ENCODE results near the gene RACGAP1. TPM values are rescaled to one million over a fixed set of nuclear protein-coding genes. Genes with fewer than 3 reads are reported as not detected.

RACGAP1 gene
- total RNA-seq, 2 donors from 2014 or later, result 121 to 150 TPM

- peak overlapping the region; percentile 62 for H3K27ac Mint-ChIP-seq
- H3K36me3 Mint-ChIP-seq (ENCODE audit: insufficient read depth in 2 of 2), result no peaks in the 10 kb centered on the region
- peak overlapping the region; percentile 74 to 85 for H3K4me3 Mint-ChIP-seq
These were observed 79.2 kb downstream of the RACGAP1 start for GRCh38 chr12:49946086-49946485.

DNA sequence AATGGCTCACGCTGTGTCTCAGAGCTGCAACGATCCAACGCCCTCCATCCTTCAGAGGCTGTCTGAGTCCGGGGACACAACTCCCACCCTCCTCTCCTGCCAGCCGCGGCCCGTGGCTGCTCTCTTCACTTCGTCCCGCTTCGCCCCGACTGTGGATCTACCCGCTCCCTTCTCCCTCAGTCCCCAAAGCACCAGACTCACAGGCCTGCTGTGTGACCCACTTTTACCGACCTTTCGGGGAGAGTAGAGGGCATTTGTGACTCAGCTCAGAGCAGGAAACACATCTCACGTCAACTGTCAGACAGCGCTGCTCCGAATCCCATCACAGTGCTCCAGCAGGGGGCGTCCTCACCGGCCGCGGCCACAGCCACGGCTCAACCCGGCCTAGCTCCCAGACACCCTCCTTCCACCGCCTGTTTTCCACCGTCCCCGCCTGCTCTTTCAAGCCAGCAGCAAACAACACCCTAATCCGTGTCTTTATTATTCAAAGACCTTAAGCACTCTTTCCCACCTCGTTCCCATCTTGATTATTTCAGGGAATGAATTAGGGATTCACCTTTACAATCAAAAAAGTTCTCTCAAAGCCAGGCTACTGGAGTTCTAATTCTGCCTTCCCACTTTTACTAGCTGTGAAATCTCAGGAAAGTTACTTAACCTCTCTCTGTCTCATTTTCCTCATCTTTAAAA is 79.8 kb downstream of the RACGAP1 start:
- H3K36me3 Mint-ChIP-seq (ENCODE audit: insufficient read depth in 2 of 2), result no peaks in the 10 kb centered on the region
- peak; percentile 98 to 99 for ATAC-seq (replicated peaks in 1 of 2)

More at GRCh38 chr12:49946086-49946485, 79.2 kb downstream of the RACGAP1 start:
- peaks cover 23% of the 10 kb centered on the region for H3K4me1 Mint-ChIP-seq (ENCODE audit: low read depth)
- no peaks in the 10 kb centered on the region for H3K9me3 Mint-ChIP-seq
- ATAC-seq (replicated peaks in 1 of 2), result no peak
- no peaks in the 10 kb centered on the region for H3K27me3 Mint-ChIP-seq (ENCODE audit: low read depth)
- DNase-seq, result no peak

GRCh38 chr12:49944718-49945117 is 80.6 kb downstream of the RACGAP1 start:
- peak overlapping the region; percentile 62 for H3K27ac Mint-ChIP-seq

More for the DNA sequence above, 79.8 kb downstream of the RACGAP1 start:
- peak; percentile 91 to 94 for DNase-seq
- Mint-ChIP-seq H3K9me3 (no peaks in the 10 kb centered on the region), H3K27ac (peak overlapping the region; percentile 62), H3K27me3 (ENCODE audit: low read depth) (no peaks in the 10 kb centered on the region), H3K4me3 (peak overlapping the region; percentile 74 to 85), H3K4me1 (ENCODE audit: low read depth) (peaks cover 23% of the 10 kb centered on the region)

DNA sequence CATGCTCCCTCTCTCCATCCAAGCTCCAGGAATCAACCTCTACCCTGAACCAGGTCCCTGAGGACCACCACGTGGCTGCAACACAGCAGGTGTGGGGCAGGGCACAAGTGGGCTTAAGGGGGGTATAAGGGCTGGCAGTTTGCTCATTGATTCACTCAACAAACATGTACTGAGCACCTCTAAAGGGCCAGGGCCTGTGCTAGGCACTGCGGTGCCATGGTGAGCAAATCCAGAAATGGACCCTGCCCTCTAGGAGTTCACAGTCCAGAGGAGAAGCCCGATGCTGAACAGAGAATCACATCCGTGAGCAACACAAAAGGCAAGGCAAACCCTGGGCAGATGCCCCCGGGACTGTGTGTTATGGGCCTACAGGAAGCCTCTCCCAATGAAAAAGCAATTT is 81.2 kb downstream of the RACGAP1 start:
- Mint-ChIP-seq H3K27ac (no peak overlapping the region), H3K36me3 (ENCODE audit: insufficient read depth in 2 of 2) (no peaks in the 10 kb centered on the region), H3K9me3 (no peaks in the 10 kb centered on the region), H3K27me3 (ENCODE audit: low read depth) (no peaks in the 10 kb centered on the region), H3K4me1 (ENCODE audit: low read depth) (peaks cover 23% of the 10 kb centered on the region), H3K4me3 (no peak overlapping the region)
- DNase-seq, result no peak
- ATAC-seq (replicated peaks in 1 of 2), result no peak

More at GRCh38 chr12:49944718-49945117, 80.6 kb downstream of the RACGAP1 start:
- H3K4me1 Mint-ChIP-seq (ENCODE audit: low read depth), result peaks cover 23% of the 10 kb centered on the region
- ATAC-seq (replicated peaks in 1 of 2) (no peak), DNase-seq (no peak)
- H3K27me3 Mint-ChIP-seq (ENCODE audit: low read depth), result no peaks in the 10 kb centered on the region
- H3K4me3 Mint-ChIP-seq, result peak overlapping the region; percentile 74 to 85
- no peaks in the 10 kb centered on the region for H3K9me3 Mint-ChIP-seq
- no peaks in the 10 kb centered on the region for H3K36me3 Mint-ChIP-seq (ENCODE audit: insufficient read depth in 2 of 2)

GRCh38 chr12:49943625-49943960 is 81.7 kb downstream of the RACGAP1 start:
- H3K4me3 Mint-ChIP-seq, result no peak overlapping the region
- H3K36me3 Mint-ChIP-seq (ENCODE audit: insufficient read depth in 2 of 2), result no peaks in the 10 kb centered on the region
- H3K27ac Mint-ChIP-seq, result no peak overlapping the region
- peaks cover 23% of the 10 kb centered on the region for H3K4me1 Mint-ChIP-seq (ENCODE audit: low read depth)
- ATAC-seq (replicated peaks in 1 of 2) (no peak), DNase-seq (no peak)
- no peaks in the 10 kb centered on the region for H3K27me3 Mint-ChIP-seq (ENCODE audit: low read depth)
- H3K9me3 Mint-ChIP-seq, result no peaks in the 10 kb centered on the region

DNA sequence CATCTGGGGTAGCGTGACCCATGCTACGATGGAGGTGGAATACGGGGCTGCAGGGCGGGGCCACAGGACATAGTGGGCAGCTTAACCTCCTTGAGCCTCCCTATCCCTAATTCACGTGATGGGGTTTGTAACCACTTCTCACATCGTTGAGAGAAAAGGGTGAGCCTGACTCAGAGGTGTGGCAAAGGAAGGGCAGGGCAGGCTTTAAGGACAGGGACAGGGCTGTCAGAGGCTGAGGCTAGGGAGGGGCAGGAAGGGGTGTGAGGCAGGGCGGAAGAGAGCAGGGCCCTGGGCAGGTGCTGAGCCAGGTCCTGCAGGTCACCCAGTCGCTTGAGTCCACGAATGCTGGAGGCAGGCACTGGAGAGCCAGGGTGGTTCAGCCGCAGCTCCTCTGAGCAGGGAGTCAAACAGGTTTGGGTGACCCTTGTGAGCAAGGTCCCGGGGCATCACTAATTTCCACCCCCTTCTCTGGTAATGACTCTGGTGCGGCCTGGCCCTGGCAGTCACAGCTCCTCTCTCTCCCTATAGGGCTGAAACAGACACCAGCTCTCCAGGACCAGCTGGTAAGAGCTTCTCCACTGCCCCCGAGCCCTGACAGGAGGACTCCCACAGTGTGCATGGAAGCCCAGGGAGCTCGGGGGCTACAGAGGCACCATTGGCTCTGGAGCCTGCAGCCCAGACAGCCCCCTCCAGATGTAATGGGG is 82.2 kb downstream of the RACGAP1 start:
- no peaks in the 10 kb centered on the region for H3K36me3 Mint-ChIP-seq (ENCODE audit: insufficient read depth in 2 of 2)
- no peak overlapping the region for H3K27ac Mint-ChIP-seq
- DNase-seq, result no peak
- no peak for ATAC-seq (replicated peaks in 1 of 2)
- H3K9me3 Mint-ChIP-seq, result no peaks in the 10 kb centered on the region
- no peak overlapping the region for H3K4me3 Mint-ChIP-seq
- peaks cover 23% of the 10 kb centered on the region for H3K4me1 Mint-ChIP-seq (ENCODE audit: low read depth)
- no peaks in the 10 kb centered on the region for H3K27me3 Mint-ChIP-seq (ENCODE audit: low read depth)

DNA sequence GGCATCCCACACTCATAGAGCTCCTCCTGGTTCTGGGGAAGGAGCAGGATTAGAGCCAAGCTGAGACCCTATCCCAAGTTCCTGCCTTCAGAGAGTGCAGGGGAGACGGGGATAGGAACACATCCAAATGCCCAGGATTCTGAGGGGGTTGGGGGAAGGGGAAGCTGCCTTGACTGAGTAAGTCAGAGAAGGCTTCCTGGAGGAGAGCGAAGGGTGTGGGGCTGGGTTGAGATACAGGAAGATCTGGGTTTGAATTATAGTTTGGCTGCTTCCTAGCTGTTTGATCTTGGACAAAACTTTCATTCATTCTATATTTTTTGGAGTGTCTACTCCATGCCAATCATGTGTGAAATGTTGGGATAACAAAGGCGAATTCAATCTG is 82.8 kb downstream of the RACGAP1 start:
- H3K27ac Mint-ChIP-seq, result no peak overlapping the region

DNA sequence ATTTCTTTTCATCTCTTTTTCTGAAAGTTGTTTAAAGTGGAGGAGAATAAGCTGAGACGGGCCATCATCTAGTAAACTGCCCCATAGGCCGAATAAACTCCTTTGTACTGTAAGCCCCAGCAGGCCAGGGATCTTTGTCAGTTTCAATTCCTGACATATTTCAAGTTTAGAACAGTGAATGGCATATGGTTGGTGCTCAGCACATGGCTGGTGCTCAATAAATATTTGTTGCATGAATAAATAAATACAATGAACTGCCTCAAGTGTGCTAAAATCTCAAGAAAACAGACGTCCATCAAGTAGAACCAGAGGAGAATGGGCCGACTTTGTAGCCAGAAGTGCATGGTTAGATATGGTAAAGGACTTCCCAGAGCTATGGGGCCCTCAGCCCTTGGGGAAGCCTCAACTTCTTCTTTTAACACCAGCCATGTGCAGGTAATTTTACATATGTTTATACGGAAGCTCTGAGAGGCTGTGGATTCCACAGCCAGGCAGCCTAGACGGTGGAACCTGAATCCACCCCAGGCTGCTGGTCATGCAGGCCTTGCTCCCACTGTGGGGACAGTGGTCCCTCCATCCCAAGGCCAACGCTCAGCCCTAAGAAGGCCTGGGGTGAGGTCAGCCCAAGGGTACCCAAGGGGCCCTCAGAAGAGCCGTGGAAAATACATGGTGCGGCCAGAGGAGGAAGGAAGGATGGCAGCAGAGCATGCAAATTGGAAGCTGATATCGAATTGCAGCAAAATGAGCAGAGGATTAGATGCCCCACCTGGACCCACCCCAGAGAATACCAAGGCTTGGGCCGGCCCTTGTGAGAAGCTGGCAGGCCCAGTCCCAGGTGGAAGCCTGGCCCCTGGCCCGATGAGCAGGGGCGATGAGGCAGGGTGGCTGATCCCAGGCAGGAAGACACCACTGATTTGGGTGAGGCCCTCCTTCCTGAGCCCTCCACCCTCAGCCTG is 83.5 kb downstream of the RACGAP1 start:
- Mint-ChIP-seq H3K4me1 (ENCODE audit: low read depth) (peaks cover 23% of the 10 kb centered on the region), H3K27me3 (ENCODE audit: low read depth) (no peaks in the 10 kb centered on the region), H3K36me3 (ENCODE audit: insufficient read depth in 2 of 2) (no peaks in the 10 kb centered on the region), H3K4me3 (no peak overlapping the region), H3K9me3 (no peaks in the 10 kb centered on the region), H3K27ac (no peak overlapping the region)
- no peak for ATAC-seq (replicated peaks in 1 of 2)
- DNase-seq, result no peak

More for the DNA sequence above, 82.8 kb downstream of the RACGAP1 start:
- no peak for ATAC-seq (replicated peaks in 1 of 2)
- Mint-ChIP-seq H3K27me3 (ENCODE audit: low read depth) (no peaks in the 10 kb centered on the region), H3K4me1 (ENCODE audit: low read depth) (peaks cover 23% of the 10 kb centered on the region), H3K9me3 (no peaks in the 10 kb centered on the region), H3K36me3 (ENCODE audit: insufficient read depth in 2 of 2) (no peaks in the 10 kb centered on the region), H3K4me3 (no peak overlapping the region)
- no peak for DNase-seq

GRCh38 chr12:49939707-49940106 is 85.6 kb downstream of the RACGAP1 start:
- no peak overlapping the region for H3K4me3 Mint-ChIP-seq
- H3K4me1 Mint-ChIP-seq (ENCODE audit: low read depth), result peaks cover 4% of the 10 kb centered on the region
- ATAC-seq (replicated peaks in 1 of 2), result no peak
- H3K27me3 Mint-ChIP-seq (ENCODE audit: low read depth), result peaks cover 6% of the 10 kb centered on the region
- H3K36me3 Mint-ChIP-seq (ENCODE audit: insufficient read depth in 2 of 2), result no peaks in the 10 kb centered on the region
- no peaks in the 10 kb centered on the region for H3K9me3 Mint-ChIP-seq
- H3K27ac Mint-ChIP-seq, result no peak overlapping the region
- no peak for DNase-seq

DNA sequence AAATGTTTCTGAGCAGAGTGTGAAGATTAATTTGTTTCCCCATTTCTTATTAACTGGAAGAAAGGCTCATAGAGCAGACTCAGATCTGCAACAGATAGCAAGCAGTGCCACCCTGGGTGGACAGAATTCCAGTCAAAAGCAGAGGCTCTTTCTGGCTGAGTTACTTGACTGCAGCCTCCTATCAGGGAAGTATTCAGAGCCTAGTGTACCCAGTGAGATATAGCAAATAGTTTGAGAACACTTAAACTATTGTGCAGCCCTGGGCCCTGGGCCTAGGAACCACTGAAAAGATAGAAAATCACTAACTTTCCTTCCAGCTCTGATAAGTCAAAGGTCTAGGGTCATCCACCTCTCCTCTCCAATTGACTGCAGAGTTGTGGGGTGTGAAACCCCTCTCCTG is 86.0 kb downstream of the RACGAP1 start:
- Mint-ChIP-seq H3K27ac (no peak overlapping the region), H3K36me3 (ENCODE audit: insufficient read depth in 2 of 2) (no peaks in the 10 kb centered on the region), H3K27me3 (ENCODE audit: low read depth) (peaks cover 9% of the 10 kb centered on the region), H3K9me3 (no peaks in the 10 kb centered on the region), H3K4me1 (ENCODE audit: low read depth) (peaks cover under 1% of the 10 kb centered on the region), H3K4me3 (no peak overlapping the region)
- ATAC-seq (replicated peaks in 1 of 2) (no peak), DNase-seq (no peak)

All from activated T-cell treated with anti-CD3 and anti-CD28 coated beads, Interleukin-2, amount 50 U/mL, for 72 hours (primary cell).